WTC11 (cell line): Measurements from ENCODE around the gene CNIH3. TPM values are rescaled to one million over a fixed set of nuclear protein-coding genes. Genes with fewer than 3 reads are reported as not detected.

Source experiments
- ATF6 ChIP-seq: sonication (generic); formaldehyde crosslinking; IDR thresholded peaks from 2 replicates; pipeline ENCODE4 v1.8.1; 2023; ENCODE audit warnings: mild to moderate bottlenecking, missing genetic modification reagents
- CDX4 ChIP-seq: fragments of 250-450 bp; sonication (Bioruptor Pico); IDR thresholded peaks from 2 replicates; pipeline ENCODE4 v1.9.0; 2021; ENCODE audit warnings: moderate library complexity, mild to moderate bottlenecking, inconsistent platforms, borderline replicate concordance
- ELF4 ChIP-seq: sonication (generic); formaldehyde crosslinking; IDR thresholded peaks from 2 replicates; pipeline ENCODE4 v1.8.1; 2022; ENCODE audit warnings: low read depth, mild to moderate bottlenecking, moderate library complexity, missing genetic modification reagents
- EMX1 ChIP-seq: fragments of 250-450 bp; sonication (Bioruptor Pico); IDR thresholded peaks from 2 replicates; pipeline ENCODE4 v1.8.0; 2021; ENCODE audit warnings: mild to moderate bottlenecking
- FOXJ3 ChIP-seq: sonication (generic); formaldehyde crosslinking; IDR thresholded peaks from 2 replicates; pipeline ENCODE4 v1.9.0; 2021; ENCODE audit warnings: missing genetic modification reagents, mild to moderate bottlenecking, borderline replicate concordance
- FOXP1 ChIP-seq: sonication (generic); formaldehyde crosslinking; IDR thresholded peaks from 2 replicates; pipeline ENCODE4 v1.8.0; 2022; ENCODE audit warnings: missing genetic modification reagents, mild to moderate bottlenecking, moderate library complexity, borderline replicate concordance
- HMGXB4 ChIP-seq: sonication (generic); formaldehyde crosslinking; IDR thresholded peaks from 2 replicates; pipeline ENCODE4 v1.8.1; 2023; ENCODE audit warnings: mild to moderate bottlenecking, moderate library complexity, missing genetic modification reagents
- IRF2 ChIP-seq: sonication (generic); formaldehyde crosslinking; IDR thresholded peaks from 2 replicates; pipeline ENCODE4 v1.8.0; 2022; ENCODE audit warnings: low read depth, missing genetic modification reagents, borderline replicate concordance
- MLX ChIP-seq: sonication (generic); formaldehyde crosslinking; IDR thresholded peaks from 2 replicates; pipeline ENCODE4 v1.8.1; 2023; ENCODE audit warnings: mild to moderate bottlenecking, missing genetic modification reagents, moderate library complexity
- NFE2L1 ChIP-seq: sonication (generic); formaldehyde crosslinking; IDR thresholded peaks from 2 replicates; pipeline ENCODE4 v1.8.1; 2023; ENCODE audit warnings: missing genetic modification reagents
- NR3C1 ChIP-seq: sonication (generic); formaldehyde crosslinking; conservative IDR thresholded peaks from 2 replicates; pipeline ENCODE4 v1.8.1; 2023; ENCODE audit warnings: low read depth, mild to moderate bottlenecking, missing genetic modification reagents
- OVOL2 ChIP-seq: fragments of 250-450 bp; sonication (Bioruptor Pico); IDR thresholded peaks from 2 replicates; pipeline ENCODE4 v1.9.0; 2021; ENCODE audit warnings: mild to moderate bottlenecking, borderline replicate concordance
- PRDM15 ChIP-seq: sonication (generic); formaldehyde crosslinking; IDR thresholded peaks from 2 replicates; pipeline ENCODE4 v1.8.0; 2022; ENCODE audit warnings: missing genetic modification reagents
- RORB ChIP-seq: fragments of 250-450 bp; sonication (Bioruptor Pico); IDR thresholded peaks from 2 replicates; pipeline ENCODE4 v1.9.0; 2021; ENCODE audit warnings: mild to moderate bottlenecking
- SMAD4 ChIP-seq: sonication (generic); formaldehyde crosslinking; IDR thresholded peaks from 2 replicates; pipeline ENCODE4 v1.8.0; 2022; ENCODE audit warnings: mild to moderate bottlenecking, missing genetic modification reagents
- SOX15 ChIP-seq: fragments of 250-450 bp; sonication (Bioruptor Pico); IDR thresholded peaks from 2 replicates; pipeline ENCODE4 v1.9.0; 2021; ENCODE audit warnings: mild to moderate bottlenecking
- SP1 ChIP-seq: sonication (generic); formaldehyde crosslinking; conservative IDR thresholded peaks from 2 replicates; pipeline ENCODE4 v1.8.1; 2022; ENCODE audit warnings: missing genetic modification reagents
- ZBTB21 ChIP-seq: sonication (generic); formaldehyde crosslinking; IDR thresholded peaks from 2 replicates; pipeline ENCODE4 v1.8.1; 2023; ENCODE audit warnings: mild to moderate bottlenecking, missing genetic modification reagents, borderline replicate concordance
- ZNF219 ChIP-seq: sonication (generic); formaldehyde crosslinking; IDR thresholded peaks from 2 replicates; pipeline ENCODE4 v1.8.0; 2023; ENCODE audit warnings: missing genetic modification reagents, mild to moderate bottlenecking, borderline replicate concordance
- ZNF416 ChIP-seq: fragments of 250-450 bp; sonication (Bioruptor Pico); IDR thresholded peaks from 2 replicates; pipeline ENCODE4 v1.9.0; 2021; ENCODE audit warnings: mild to moderate bottlenecking, inconsistent platforms
- ZNF423 ChIP-seq: fragments of 250-450 bp; sonication (Bioruptor Pico); IDR thresholded peaks from 2 replicates; pipeline ENCODE4 v2.1.2; 2022; ENCODE audit warnings: mild to moderate bottlenecking, moderate library complexity
- ZNF512 ChIP-seq: sonication (generic); formaldehyde crosslinking; IDR thresholded peaks from 2 replicates; pipeline ENCODE4 v1.8.1; 2022; ENCODE audit warnings: missing genetic modification reagents, borderline replicate concordance
- ZNF532 ChIP-seq: fragments of 250-450 bp; sonication (Bioruptor Pico); IDR thresholded peaks from 2 replicates; pipeline ENCODE4 v1.9.0; 2021; ENCODE audit warnings: mild to moderate bottlenecking, borderline replicate concordance
- total RNA-seq: library from RNA; stranded (reverse); gene quantifications from 3 replicates; pipeline ENCODE4 v1.2.3, GENCODE V29; 2021

The CNIH3 gene
- total RNA-seq, 1 experiment from 2014 or later: 8.1 TPM

- TF ChIP-seq SOX15 (CRISPR knock-in tag): no peak
- TF ChIP-seq MLX: no peak
- TF ChIP-seq ZNF423 (CRISPR knock-in tag): no peak
- no peak for TF ChIP-seq CDX4 (CRISPR knock-in tag)
- peak; percentile 51 for TF ChIP-seq ZBTB21 (CRISPR knock-in tag)
- peak; percentile 75; the same call in 1 of the 2 replicates for TF ChIP-seq ZNF512 (CRISPR knock-in tag)
- TF ChIP-seq IRF2 (CRISPR knock-in tag): peak; percentile 69; the same call in 1 of the 2 replicates
- peak; percentile 38; the same call in 1 of the 2 replicates for TF ChIP-seq PRDM15 (CRISPR knock-in tag)
- peak; percentile 86; the same call in 1 of the 2 replicates for TF ChIP-seq ZNF219 (CRISPR knock-in tag)
- TF ChIP-seq ZNF416 (CRISPR knock-in tag): no peak
- no peak for TF ChIP-seq RORB (CRISPR knock-in tag)
- TF ChIP-seq ZNF532 (CRISPR knock-in tag): no peak
- TF ChIP-seq EMX1 (CRISPR knock-in tag): no peak
- peak; percentile 18; the same call in 1 of the 2 replicates for TF ChIP-seq NR3C1 (CRISPR knock-in tag)
- no peak for TF ChIP-seq ATF6
- TF ChIP-seq NFE2L1 (CRISPR knock-in tag): peak; percentile 98
- peak; percentile 86; the same call in 1 of the 2 replicates for TF ChIP-seq ELF4 (CRISPR knock-in tag)
- no peak for TF ChIP-seq FOXJ3 (CRISPR knock-in tag)
- TF ChIP-seq SP1 (CRISPR knock-in tag): peak; percentile 88
- TF ChIP-seq FOXP1: peak; percentile 97
- TF ChIP-seq HMGXB4: peak; percentile 99
- 0 out of 2 replicates have a peak, but pooled peaks have one; percentile 56 for TF ChIP-seq SMAD4 (CRISPR knock-in tag)
- TF ChIP-seq OVOL2 (CRISPR knock-in tag): no peak
Observed at GRCh38 chr1:224615861-224616755, at the start of gene CNIH3 (continued).
